Activated CD4-positive, alpha-beta T cell treated with anti-CD3 and anti-CD28 coated beads for 24 hours (primary cell): ENCODE results near the gene HS6ST3.
"Not testable (repeated sequence)": the region's sequence is repeated elsewhere in the genome, so short reads cannot be mapped to it uniquely, and the experiment has no call there.

Experiments
- DNase-seq, 2 donors: peaks; one replicate each; pipeline ENCODE4 v3.0.0-alpha.2; 2020; ENCODE audit warnings: low read depth in 2 of 2

The HS6ST3 gene

DNA sequence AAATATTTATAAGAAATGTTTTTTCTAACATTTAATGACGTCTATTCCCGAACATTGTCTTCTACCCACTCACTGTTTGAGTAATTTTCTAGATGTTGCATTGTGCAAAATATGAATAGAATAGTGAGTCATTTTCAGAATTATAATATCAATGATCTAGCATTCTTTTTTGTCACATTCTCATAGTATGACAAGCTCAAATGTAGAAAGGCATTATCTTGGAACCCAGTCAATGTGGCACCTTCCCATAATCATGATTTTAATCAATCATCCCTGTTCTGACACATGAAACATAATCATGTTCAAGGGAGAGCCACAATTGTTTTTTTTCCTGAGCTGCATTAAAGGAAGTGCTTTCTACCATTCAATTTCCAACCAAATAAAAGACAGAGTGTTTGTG, 638.6 kb downstream of the HS6ST3 start:
- no peak for DNase-seq

DNA sequence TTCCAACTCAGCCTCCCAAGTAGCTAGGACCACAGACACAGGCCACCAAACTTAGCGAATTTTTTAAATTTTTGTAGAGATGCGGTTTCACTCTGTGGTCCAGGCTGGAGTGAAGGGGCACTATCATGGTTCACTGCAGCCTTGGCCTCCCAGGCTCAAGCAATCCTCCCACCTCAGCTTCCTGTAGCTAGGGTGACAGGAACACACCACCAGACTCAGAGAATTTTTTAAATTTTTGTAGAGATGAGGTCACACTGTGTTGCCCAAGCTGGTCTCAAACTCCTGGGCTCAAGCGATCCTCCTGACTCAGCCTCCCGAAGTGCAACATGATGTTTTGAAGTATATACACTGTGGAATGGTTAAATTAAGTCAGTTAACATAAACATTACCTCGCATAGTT, 640.8 kb downstream of the HS6ST3 start:
- no peak for DNase-seq

DNA sequence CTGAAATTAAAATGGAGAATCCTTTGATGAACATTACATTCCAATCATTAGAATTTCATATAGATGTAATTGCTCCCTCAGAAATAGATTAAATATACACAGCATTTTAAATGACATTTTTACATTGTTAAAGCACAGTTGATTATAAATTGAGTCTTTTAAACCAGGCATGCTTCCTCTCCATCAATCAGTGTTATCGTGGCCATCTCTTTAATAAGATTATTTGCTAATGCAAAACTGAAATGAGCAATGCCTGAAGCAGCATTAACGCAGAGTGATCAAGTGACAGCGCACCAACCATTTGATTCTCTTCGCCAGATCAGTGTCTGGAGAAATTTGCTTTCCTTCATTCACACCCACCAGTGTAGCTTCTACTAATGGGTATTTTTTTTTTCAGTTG, 644.6 kb downstream of the HS6ST3 start:
- DNase-seq, result no peak

DNA sequence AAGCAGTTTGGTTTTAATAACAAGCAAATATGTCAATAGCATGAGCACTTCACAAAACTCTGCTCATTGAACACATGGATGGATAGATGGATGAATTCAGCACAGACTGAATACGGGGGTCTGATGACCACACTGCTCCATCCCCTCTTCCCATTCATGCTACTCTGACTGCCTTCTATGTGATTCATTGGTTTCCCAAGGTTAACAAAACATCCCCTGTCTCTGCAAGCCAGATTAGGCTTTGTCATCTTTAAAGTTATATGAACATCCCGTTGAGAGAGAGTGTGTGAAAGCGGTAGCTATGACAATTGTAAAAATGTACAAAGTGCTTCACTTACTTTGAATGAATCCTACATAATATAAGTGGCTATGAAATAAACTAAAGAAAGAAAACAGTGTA, 651.9 kb downstream of the HS6ST3 start:
- no peak for DNase-seq

DNA sequence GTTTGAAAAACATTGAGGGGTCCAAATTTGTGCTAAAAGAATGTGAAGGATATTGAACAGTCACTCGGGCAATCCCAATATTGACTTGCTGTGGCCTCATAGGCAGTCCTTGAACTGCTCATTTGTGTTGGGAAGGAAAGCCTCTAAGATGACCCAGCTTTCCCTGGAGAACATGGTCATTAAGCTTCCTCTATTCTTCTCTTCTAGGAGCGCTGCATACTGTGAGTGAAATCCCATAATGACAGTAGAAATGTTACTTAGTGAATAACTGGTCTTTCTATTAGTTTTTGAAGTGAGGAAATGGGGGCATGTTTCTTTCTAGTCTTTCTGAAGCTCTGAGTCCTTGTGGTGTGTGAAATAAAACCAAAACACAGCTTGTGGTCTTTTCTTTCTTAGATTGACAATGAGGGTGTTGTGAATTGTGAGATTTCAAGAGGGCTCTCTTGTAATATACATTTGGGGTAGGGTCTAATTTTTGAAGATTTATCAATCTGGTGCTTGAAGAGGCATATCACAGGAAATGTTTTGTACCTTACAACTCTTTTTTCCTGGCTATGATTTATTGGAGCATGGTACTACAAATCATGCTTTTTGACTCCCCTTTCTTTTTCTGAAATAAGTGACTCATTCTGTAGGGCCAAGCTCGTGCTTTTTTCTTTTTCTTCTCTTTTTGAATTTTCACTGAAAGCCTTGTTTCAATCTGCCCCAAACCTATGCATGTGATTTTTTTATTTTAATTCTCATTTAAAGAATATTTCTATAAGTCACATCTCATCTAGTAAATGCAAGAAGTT, 653.6 kb downstream of the HS6ST3 start:
- no peak for DNase-seq

DNA sequence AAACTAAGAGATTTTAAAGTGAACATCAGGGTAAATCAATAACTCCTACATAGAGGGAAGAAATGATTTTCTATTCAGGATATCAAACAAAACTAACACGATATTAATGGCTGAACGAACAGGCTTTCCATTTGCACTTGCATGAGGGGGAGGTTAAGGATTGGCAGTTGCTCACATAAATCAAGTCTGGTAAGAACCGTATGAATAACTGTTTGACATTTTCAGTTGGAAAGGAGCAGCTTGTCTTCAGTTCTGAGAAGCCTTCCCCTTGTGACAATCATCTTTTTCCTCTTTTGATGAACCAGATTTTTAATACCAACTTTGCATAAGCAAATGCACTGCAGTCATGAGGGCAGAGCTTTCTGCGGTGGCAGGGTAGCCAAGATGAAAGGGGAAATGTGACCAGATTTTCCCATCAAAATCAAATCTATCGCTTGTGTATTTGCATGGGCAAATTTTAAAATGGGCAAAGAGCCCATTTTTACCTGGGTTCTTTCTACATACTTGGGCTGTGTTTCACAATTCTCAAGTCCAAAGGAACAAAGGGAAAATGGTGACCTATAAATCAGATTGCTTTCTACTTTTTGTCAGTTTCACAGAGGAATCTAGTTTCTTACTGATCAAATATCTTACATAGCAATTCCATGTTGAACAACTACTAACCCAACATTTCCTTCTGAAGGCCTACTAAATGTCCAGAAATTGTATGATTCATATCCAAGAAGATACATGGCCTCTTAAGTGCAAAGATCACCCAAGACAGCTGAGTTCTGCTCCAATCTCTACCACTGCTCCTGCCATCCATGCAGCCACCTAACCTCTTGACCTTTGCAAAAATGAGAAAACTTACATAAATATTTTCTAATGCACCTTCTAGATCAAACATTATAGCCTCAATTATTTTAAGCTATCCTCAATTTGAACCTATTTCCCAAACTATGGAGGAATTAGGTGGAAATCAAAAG, 654.7 kb downstream of the HS6ST3 start:
- no peak for DNase-seq

DNA sequence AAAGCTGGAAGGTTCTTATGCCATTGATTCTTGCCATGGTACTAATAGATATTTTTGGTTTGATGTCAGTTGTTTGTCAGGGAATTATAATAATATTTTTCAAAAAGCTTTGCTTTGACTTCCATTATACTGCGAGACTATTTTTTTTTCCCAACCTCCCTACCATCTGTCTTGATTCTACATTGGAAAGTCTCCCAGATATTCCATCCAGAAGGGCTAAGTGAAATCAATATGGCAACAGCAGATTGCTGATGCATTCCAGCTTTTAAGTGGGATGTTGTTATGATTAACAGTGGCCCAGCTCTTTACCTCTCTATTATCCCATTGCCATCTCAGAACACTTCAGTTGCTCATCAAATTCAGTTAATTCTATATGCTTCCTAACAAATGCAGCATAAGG, 657.0 kb downstream of the HS6ST3 start:
- no peak for DNase-seq

DNA sequence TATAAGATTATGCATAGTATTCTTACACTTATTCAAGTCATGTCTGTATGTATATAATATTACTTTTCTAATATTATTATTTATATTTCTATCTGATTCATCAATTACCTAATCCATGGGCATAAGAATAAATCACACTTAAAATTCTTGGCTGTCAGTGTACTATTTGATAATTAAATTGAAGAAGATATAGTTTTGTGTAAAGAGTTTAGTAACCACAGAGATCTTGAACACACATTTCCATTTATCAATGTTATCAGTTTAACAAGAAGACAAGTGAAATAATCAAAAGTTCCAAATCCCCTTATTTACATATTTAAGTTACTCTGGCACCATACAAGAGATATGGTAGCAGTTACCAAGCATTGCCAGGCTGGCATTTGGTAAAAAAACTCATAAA, 659.9 kb downstream of the HS6ST3 start:
- DNase-seq, result no peak

DNA sequence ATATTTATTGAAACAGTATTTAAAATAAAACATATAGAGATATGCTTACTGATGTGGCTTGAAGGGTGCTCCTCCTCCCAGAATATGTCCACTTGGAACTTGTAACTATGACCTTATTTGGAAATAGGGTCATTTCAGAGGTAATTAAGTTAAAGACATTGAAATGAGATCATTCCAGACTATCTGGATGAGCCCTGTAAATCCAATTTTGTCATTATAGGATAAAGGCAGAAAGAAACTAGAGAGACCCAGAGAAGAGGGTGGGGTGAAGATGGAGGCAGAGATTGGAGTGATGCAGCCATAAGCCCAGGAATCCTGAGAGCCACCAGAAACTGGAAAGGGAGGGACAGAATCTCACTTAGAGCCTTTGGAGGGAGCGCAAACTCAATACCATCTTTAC, 661.2 kb downstream of the HS6ST3 start:
- no peak for DNase-seq

DNA sequence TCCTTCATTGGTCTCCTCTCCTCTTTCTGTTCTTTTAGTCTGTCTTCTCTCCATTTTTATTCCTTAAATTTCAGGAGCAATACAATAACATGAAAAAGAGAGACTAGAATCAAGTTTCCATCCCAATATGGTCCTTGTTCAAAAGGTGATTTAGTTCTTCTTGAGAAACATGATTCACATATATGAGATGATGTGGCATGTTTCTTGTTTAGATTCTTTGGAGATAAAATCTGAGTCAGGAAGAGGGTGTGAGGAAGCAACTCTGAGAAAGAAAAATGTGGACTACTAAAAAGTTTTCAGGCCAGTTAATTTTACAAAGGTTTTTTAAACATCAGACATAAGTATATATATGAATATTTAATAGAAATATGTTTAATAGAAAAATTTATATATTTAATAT, 673.0 kb downstream of the HS6ST3 start:
- DNase-seq, result no peak

DNA sequence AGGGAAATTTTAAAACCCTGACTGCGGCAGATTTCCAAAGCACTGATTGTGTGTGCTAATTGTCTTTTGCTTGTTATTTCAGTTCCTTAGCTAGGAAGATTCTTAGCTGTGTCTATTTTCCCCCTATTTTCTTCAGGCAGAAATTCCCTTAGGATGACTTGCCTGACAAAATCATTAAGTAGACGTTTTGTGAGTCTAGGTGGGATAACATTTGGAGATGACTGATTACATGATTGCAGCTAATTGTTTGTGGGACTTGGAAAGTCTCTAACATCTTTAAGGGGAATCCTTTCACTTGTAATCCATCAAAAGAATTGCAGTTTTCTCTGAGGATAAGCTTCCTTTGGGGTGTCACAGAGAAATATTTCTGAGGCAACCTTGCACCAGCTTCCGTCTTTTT, 676.4 kb downstream of the HS6ST3 start:
- no peak for DNase-seq

DNA sequence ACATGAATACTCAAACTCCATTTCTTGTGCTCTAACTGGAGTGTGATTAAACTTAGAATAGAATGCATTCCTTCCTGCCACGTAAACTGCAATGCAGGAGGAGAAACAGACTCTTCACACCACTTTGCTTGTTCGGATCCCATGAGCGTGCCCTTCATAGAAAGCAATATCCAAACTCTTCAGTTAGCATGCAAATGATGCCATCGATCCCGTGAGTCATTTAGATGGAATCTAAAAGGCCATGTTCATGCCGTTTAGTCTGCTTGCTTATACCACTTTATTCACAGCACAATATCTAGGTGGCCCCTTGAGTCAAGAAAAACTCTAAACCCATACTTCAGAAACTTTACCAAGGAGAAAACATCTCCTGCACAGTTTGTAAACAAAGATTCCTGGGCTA, 678.6 kb downstream of the HS6ST3 start:
- DNase-seq, result no peak

DNA sequence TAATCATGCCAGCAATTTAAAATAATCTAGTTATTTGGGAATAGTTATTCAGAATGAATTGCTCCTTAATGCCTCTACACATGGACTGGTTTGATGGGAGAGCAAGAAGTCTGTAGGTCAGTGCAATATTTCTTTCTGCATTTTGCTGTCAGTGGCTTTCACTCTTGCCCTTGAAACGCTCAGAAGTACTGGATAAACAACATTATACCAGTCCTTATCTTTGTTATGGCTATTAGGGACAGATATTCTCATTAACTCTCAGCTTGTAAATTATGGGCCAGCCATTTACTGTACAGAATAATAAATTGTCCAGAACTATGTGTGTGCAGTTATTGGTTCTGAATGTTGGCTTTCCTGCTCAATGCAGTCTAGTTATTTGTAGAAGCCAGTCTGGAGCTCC, 680.0 kb downstream of the HS6ST3 start:
- no peak for DNase-seq

DNA sequence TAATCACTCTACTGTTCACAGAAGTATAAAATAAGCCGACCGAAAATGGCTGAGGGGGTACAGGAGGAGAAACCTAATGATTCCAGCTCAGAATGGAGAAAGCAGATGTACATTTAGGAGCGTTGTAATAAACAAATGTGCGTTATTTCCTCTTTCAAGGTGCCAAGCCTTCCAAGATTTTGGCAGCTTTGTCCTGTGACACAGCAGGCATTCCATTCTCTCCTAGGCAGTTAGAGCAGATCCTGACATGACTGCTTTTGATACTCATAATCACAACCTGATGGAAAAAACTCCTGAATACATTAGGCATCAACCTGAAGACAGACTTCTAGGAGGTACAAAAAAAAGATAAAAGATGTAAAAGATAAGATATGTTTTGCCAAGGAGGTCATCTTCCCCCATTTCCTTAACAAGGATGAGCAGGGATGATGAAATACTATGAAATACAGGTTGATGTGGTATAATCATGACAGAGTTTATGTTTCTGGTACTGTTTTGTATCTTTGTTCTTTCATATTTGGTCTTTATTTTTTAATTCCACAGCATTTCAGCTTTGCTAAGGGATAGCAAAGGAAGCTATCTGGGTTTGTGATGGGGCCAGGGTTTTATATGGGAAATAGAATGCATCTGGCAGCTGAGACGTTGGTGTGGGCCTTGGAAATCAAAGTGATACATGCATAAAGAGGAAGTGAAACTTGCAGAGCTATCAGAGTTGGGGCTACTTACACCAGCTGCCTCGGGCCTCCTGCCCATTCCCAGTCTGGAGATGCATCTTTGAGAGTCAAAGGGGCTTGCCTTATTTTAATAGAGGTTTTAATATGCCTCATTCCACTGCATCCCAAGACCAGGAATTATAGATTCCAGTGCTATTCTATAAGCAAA, 681.8 kb downstream of the HS6ST3 start:
- no peak for DNase-seq

DNA sequence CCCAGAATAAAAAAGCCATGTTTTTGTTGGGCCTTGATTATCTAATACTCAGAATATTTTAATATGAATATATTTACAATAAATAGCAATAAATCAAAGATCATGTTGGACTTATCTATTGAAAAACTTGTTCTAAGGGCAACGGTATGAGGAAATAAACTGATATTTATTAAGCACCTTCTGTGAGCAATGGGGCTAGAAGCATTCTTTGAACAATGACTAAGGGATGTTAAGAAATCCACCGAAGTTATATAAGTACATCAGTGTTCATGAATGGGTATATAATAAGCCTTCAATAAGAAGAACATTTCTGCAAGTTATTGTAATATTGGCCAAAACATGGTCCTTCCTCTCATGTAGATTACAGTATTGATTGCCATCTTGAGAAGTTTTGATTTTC, 682.5 kb downstream of the HS6ST3 start:
- DNase-seq, result no peak

DNA sequence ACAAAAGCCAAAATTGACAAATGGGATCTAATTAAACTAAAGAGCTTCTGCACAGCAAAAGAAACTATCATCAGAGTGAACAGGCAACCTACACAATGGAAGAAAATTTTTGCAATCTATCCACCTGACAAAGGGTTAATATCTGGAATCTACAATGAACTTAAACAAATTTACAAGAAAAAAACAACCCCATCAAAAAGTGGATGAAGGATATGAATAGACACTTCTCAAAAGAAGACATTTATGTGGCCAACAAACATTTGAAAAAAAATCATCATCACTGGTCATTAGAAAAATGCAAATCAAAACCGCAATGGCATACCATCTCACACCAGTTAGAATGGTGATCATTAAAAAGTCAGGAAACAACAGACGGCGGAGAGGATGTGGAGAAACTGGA, 688.4 kb downstream of the HS6ST3 start:
- not testable (repeated sequence) for DNase-seq

DNA sequence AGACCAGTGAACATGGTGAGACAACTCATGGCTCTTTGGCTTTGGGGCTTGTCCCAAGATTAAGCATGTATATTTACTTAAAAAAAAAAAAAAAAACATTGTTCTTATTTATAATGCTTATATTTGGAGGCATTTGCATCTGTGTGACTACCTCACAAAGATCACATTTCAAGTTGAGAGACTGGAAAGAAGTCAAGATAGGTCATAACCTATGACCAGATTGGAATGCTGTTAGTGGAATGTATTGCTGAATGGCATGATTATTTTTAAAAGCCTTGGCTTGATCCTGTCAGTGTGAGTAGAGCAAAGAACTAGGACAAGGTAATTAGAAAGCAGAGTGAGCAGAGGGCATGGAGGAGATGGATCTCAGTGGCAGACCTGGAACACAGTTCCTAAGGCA, 689.8 kb downstream of the HS6ST3 start:
- no peak for DNase-seq

DNA sequence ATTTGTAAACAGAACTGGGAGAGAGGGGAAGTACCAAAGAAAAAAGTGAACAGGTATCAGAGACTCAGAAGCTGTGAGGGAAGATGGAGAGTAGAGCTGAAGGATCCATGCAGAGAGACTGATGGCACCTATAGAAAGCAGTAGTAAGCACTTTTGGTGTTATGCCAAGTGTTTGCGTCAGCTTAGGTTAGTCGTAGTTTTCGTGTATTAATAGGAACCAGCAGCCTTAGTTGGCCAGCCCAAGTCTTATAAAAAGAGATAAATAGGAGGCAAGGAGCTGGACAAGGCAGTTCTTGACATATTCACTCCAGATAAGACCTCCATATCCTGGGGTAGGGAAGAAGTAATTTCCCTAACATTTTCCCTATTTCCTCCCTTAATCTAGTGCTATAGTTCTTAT, 690.2 kb downstream of the HS6ST3 start:
- no peak for DNase-seq

DNA sequence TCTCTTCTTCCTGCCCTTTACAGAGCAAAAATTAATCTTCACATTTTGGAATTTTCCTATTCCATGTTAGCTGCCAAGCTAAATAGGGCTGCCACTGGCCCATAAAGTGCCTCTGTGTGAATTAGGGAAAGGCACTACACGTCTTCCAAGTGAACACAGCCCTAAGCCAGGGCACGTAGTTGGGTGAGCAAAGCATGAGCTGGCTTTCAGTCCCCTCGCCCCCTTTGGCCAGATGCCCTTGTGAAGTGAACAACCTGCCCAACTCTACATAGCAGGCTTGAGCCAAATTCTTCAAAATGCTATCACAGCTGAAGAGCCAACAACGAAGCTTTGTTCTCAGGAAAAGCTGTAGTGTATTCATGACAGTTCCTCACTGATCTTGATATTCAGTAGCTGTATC, 691.2 kb downstream of the HS6ST3 start:
- DNase-seq, result no peak

DNA sequence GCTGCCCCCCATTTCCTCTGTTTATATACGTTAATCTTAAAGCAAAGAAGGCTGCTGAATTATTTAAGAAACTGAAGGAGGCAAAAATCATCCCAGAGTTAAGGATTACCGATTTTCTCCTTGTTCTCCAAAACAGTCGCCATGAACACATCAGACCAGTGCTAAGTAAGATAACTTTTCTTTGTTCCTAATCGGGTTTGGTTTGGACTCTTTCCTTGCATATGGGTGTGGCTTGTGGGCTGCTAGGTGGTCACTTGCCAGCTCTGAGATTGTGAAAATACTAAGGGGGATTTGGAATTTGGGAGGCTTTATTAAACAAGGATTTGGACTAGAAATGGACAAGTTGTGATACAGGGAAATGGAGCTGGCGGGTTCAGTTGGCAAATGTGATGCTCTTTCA, 692.3 kb downstream of the HS6ST3 start:
- no peak for DNase-seq

DNA sequence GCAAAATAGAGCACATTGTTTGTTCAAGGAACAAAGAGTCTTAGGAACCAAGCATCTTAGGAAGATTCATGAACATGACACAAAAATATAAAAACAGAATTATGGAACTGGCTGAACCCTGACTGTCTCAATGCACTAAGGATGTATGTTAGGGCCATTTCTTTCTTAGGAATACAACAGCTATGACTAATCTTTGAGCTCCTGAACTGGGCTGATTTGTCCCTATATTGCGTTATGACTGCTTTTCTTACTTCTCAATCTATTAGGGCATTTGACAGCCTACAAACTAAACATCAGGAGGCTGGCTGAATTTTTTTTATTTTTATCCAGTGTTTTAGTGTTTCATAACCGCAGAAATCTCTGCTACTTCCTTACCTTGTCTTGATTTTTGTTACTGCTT, 693.1 kb downstream of the HS6ST3 start:
- no peak for DNase-seq

DNA sequence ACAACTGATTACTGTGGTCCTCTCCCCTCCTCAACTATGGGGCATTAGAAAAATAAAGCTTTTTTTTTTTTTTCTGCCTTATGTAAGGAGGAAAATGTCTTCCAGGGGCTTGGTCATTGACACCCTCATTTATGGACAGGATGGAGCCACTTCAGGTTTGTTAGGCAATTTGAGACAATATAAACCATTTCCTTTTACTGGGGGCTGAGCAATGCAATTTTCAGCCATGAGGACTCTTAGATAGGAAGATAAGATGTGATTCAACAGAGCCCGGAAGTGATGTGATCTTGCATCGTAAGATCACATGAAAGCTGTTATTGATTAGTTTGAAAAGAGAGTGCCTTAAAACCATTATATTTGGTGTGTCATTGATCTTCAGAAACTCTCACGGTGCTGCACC, 693.6 kb downstream of the HS6ST3 start:
- no peak for DNase-seq
